Activated naive CD8-positive, alpha-beta T cell (primary cell): Measurements from ENCODE around the gene ZDHHC23.

Experiments
- H3K27ac Mint-ChIP-seq: one replicate; pipeline ENCODE4 v1.8.0; 2021; ENCODE audit warnings: mixed read lengths
- H3K27me3 Mint-ChIP-seq: one replicate; pipeline ENCODE4 v1.8.0; 2021; ENCODE audit warnings: mixed read lengths
- H3K36me3 Mint-ChIP-seq: one replicate; pipeline ENCODE4 v1.8.0; 2021; ENCODE audit warnings: mixed read lengths
- H3K4me1 Mint-ChIP-seq: one replicate; pipeline ENCODE4 v1.8.0; 2021; ENCODE audit warnings: low read depth, mixed read lengths
- H3K4me3 Mint-ChIP-seq: one replicate; pipeline ENCODE4 v1.8.0; 2021; ENCODE audit warnings: mild to moderate bottlenecking, mixed read lengths
- H3K9me3 Mint-ChIP-seq: one replicate; pipeline ENCODE4 v1.8.0; 2021; ENCODE audit warnings: low read depth, mixed read lengths

Gene ZDHHC23

GRCh38 chr3:113966172-113966571 lies 18.4 kb downstream of the ZDHHC23 start:
- Mint-ChIP-seq H3K9me3 (no peaks in the 10 kb centered on the region), H3K4me3 (no peak overlapping the region), H3K27ac (peak overlapping the region; percentile 42), H3K36me3 (no peaks in the 10 kb centered on the region), H3K4me1 (peaks cover 6% of the 10 kb centered on the region), H3K27me3 (no peaks in the 10 kb centered on the region)

- H3K4me1 Mint-ChIP-seq = peaks cover 3% of the 10 kb centered on the region
- peaks cover 26% of the 10 kb centered on the region for H3K9me3 Mint-ChIP-seq
- peaks cover 15% of the 10 kb centered on the region for H3K36me3 Mint-ChIP-seq
- no peaks in the 10 kb centered on the region for H3K27me3 Mint-ChIP-seq
- no peak overlapping the region for H3K4me3 Mint-ChIP-seq
- no peak overlapping the region for H3K27ac Mint-ChIP-seq
These were observed 21.2 kb downstream of the ZDHHC23 start for GRCh38 chr3:113968986-113969385.

GRCh38 chr3:113977822-113978221 lies 30.0 kb downstream of the ZDHHC23 start:
- no peak overlapping the region for H3K27ac Mint-ChIP-seq
- no peaks in the 10 kb centered on the region for H3K27me3 Mint-ChIP-seq
- H3K4me1 Mint-ChIP-seq = no peaks in the 10 kb centered on the region
- H3K9me3 Mint-ChIP-seq = peaks cover 20% of the 10 kb centered on the region
- no peak overlapping the region for H3K4me3 Mint-ChIP-seq
- H3K36me3 Mint-ChIP-seq = peaks cover 34% of the 10 kb centered on the region

GRCh38 chr3:113979916-113980315 lies 32.1 kb downstream of the ZDHHC23 start:
- Mint-ChIP-seq H3K4me1 (no peaks in the 10 kb centered on the region), H3K27ac (no peak overlapping the region), H3K9me3 (peaks cover 1% of the 10 kb centered on the region), H3K27me3 (no peaks in the 10 kb centered on the region), H3K4me3 (no peak overlapping the region), H3K36me3 (peaks cover 27% of the 10 kb centered on the region)

GRCh38 chr3:113981803-113982202 lies 34.0 kb downstream of the ZDHHC23 start:
- H3K27ac Mint-ChIP-seq = no peak overlapping the region
- H3K27me3 Mint-ChIP-seq = no peaks in the 10 kb centered on the region
- H3K9me3 Mint-ChIP-seq = peaks cover 7% of the 10 kb centered on the region
- peaks cover 31% of the 10 kb centered on the region for H3K36me3 Mint-ChIP-seq
- H3K4me3 Mint-ChIP-seq = no peak overlapping the region
- peaks cover 2% of the 10 kb centered on the region for H3K4me1 Mint-ChIP-seq

GRCh38 chr3:113983544-113983943 lies 35.7 kb downstream of the ZDHHC23 start:
- Mint-ChIP-seq H3K36me3 (peaks cover 32% of the 10 kb centered on the region), H3K4me1 (peaks cover 2% of the 10 kb centered on the region), H3K4me3 (no peak overlapping the region), H3K27ac (no peak overlapping the region), H3K9me3 (peaks cover 7% of the 10 kb centered on the region), H3K27me3 (no peaks in the 10 kb centered on the region)

GRCh38 chr3:113985541-113985940 lies 37.7 kb downstream of the ZDHHC23 start:
- Mint-ChIP-seq H3K4me1 (peaks cover 2% of the 10 kb centered on the region), H3K9me3 (peaks cover 7% of the 10 kb centered on the region), H3K36me3 (peaks cover 33% of the 10 kb centered on the region), H3K27ac (no peak overlapping the region), H3K4me3 (no peak overlapping the region), H3K27me3 (no peaks in the 10 kb centered on the region)

GRCh38 chr3:114005481-114005880 lies 57.7 kb downstream of the ZDHHC23 start:
- H3K27ac Mint-ChIP-seq = no peak overlapping the region
- H3K9me3 Mint-ChIP-seq = no peaks in the 10 kb centered on the region
- H3K36me3 Mint-ChIP-seq = peaks cover 19% of the 10 kb centered on the region
- H3K4me3 Mint-ChIP-seq = no peak overlapping the region
- H3K4me1 Mint-ChIP-seq = no peaks in the 10 kb centered on the region
- no peaks in the 10 kb centered on the region for H3K27me3 Mint-ChIP-seq

GRCh38 chr3:114011059-114011797 lies 63.4 kb downstream of the ZDHHC23 start:
- H3K36me3 Mint-ChIP-seq = peaks cover 6% of the 10 kb centered on the region
- H3K4me3 Mint-ChIP-seq = no peak overlapping the region
- no peak overlapping the region for H3K27ac Mint-ChIP-seq
- H3K27me3 Mint-ChIP-seq = no peaks in the 10 kb centered on the region
- no peaks in the 10 kb centered on the region for H3K9me3 Mint-ChIP-seq
- no peaks in the 10 kb centered on the region for H3K4me1 Mint-ChIP-seq
